H9 (cell line): ENCODE data around the gene CYP21A2. TPM values are rescaled to one million over a fixed set of nuclear protein-coding genes. Genes with fewer than 3 reads are reported as not detected.
"Not testable (repeated sequence)": the region's sequence is repeated elsewhere in the genome, so short reads cannot be mapped to it uniquely, and the experiment has no call there.

Experiments
- DNase-seq: peaks from one replicate; pipeline ENCODE4 v3.0.0-alpha.2; 2017
- H2AFZ ChIP-seq: one replicate; pipeline ENCODE4 v1.6.1; 2013; ENCODE audit warnings: mild to moderate bottlenecking, low read length, control low read depth, moderate library complexity
- H2AK5ac ChIP-seq: 2 replicates; pipeline ENCODE4 v1.6.1; 2013; ENCODE audit warnings: low read length, control low read depth, mixed read lengths; ENCODE audit not compliant: insufficient read length
- H2BK120ac ChIP-seq: one replicate; pipeline ENCODE4 v1.6.1; 2013; ENCODE audit warnings: low read depth, mild to moderate bottlenecking, low read length, control low read depth, inconsistent platforms; ENCODE audit not compliant: poor library complexity, severe bottlenecking
- H2BK12ac ChIP-seq: 2 replicates; pipeline ENCODE4 v1.6.1; 2013; ENCODE audit warnings: low read length, control low read depth, mixed read lengths, low read depth; ENCODE audit not compliant: insufficient read length
- H2BK15ac ChIP-seq: 2 replicates; pipeline ENCODE4 v1.6.1; 2013; ENCODE audit warnings: low read depth, low read length, control low read depth
- H2BK20ac ChIP-seq: one replicate; pipeline ENCODE4 v1.6.1; 2013; ENCODE audit warnings: low read depth, mild to moderate bottlenecking, low read length, control low read depth, inconsistent platforms; ENCODE audit not compliant: poor library complexity, severe bottlenecking
- H2BK5ac ChIP-seq: 2 replicates; pipeline ENCODE4 v1.6.1; 2013; ENCODE audit warnings: low read length, control low read depth, mixed read lengths; ENCODE audit not compliant: insufficient read length
- H3K14ac ChIP-seq: 2 replicates; pipeline ENCODE4 v1.6.1; 2013; ENCODE audit warnings: low read length, control low read depth; ENCODE audit not compliant: insufficient read depth
- H3K18ac ChIP-seq: 2 replicates; pipeline ENCODE4 v1.6.1; 2013; ENCODE audit warnings: low read depth, mild to moderate bottlenecking, mixed read lengths, low read length, control low read depth; ENCODE audit not compliant: insufficient read length
- H3K23ac ChIP-seq: 2 replicates; pipeline ENCODE4 v1.6.1; 2013; ENCODE audit warnings: low read length, control low read depth, mixed read lengths, low read depth; ENCODE audit not compliant: insufficient read length
- H3K23me2 ChIP-seq: 2 replicates; pipeline ENCODE4 v1.6.1; 2013; ENCODE audit warnings: low read depth, mild to moderate bottlenecking, mixed read lengths, low read length, control low read depth; ENCODE audit not compliant: insufficient read length, poor library complexity, severe bottlenecking
- H3K27ac ChIP-seq: 2 replicates; pipeline ENCODE4 v1.5.1; 2013; ENCODE audit warnings: low read length, control low read depth, mixed read lengths, low read depth; ENCODE audit not compliant: insufficient read length
- H3K27me3 ChIP-seq: 2 replicates; pipeline ENCODE4 v1.6.1; 2013; ENCODE audit warnings: low read length, control low read depth, inconsistent platforms; ENCODE audit not compliant: insufficient read depth
- H3K4ac ChIP-seq: 2 replicates; pipeline ENCODE4 v1.6.1; 2013; ENCODE audit warnings: low read depth, mild to moderate bottlenecking, control low read depth, inconsistent platforms, low read length, moderate library complexity
- H3K4me1 ChIP-seq: 2 replicates; pipeline ENCODE4 v1.6.1; 2013; ENCODE audit warnings: low read length, control low read depth, inconsistent platforms; ENCODE audit not compliant: insufficient read depth
- H3K4me2 ChIP-seq: 2 replicates; pipeline ENCODE4 v1.6.1; 2013; ENCODE audit warnings: low read length, control low read depth, mixed read lengths; ENCODE audit not compliant: insufficient read length, insufficient read depth
- H3K56ac ChIP-seq: 2 replicates; pipeline ENCODE4 v1.6.1; 2013; ENCODE audit warnings: low read depth, mild to moderate bottlenecking, mixed read lengths, low read length, control low read depth; ENCODE audit not compliant: insufficient read length
- H3K79me1 ChIP-seq: 2 replicates; pipeline ENCODE4 v1.6.1; 2013; ENCODE audit warnings: low read depth, mild to moderate bottlenecking, moderate library complexity, low read length, control low read depth, inconsistent platforms; ENCODE audit not compliant: insufficient read depth, poor library complexity, severe bottlenecking
- H3K79me2 ChIP-seq: 2 replicates; pipeline ENCODE4 v1.6.1; 2013; ENCODE audit warnings: low read length, control low read depth, inconsistent platforms; ENCODE audit not compliant: insufficient read depth
- H3K9ac ChIP-seq: 2 replicates; pipeline ENCODE4 v1.6.1; 2013; ENCODE audit warnings: low read length, control low read depth, mixed read lengths; ENCODE audit not compliant: insufficient read length; ENCODE audit errors: extremely low read depth
- H3K9me3 ChIP-seq: one replicate; pipeline ENCODE4 v1.6.1; 2013; ENCODE audit warnings: low read depth, low read length, inconsistent platforms; ENCODE audit not compliant: control insufficient read depth
- H3T11ph ChIP-seq: one replicate; pipeline ENCODE4 v1.6.1; 2013; ENCODE audit warnings: mild to moderate bottlenecking, low read length, control low read depth, inconsistent platforms
- H4K20me1 ChIP-seq: one replicate; pipeline ENCODE4 v1.6.1; 2013; ENCODE audit not compliant: control insufficient read depth, insufficient read length, insufficient read depth
- H4K5ac ChIP-seq: 2 replicates; pipeline ENCODE4 v1.6.1; 2013; ENCODE audit warnings: low read depth, mild to moderate bottlenecking, mixed read lengths, low read length, control low read depth; ENCODE audit not compliant: insufficient read length
- H4K8ac ChIP-seq: replicated peaks from 2 replicates; pipeline ENCODE4 v1.6.1; 2013; ENCODE audit warnings: low read length, control low read depth, mixed read lengths, low read depth; ENCODE audit not compliant: insufficient read length
- H4K91ac ChIP-seq: 2 replicates; pipeline ENCODE4 v1.6.1; 2013; ENCODE audit warnings: low read depth, mild to moderate bottlenecking, moderate library complexity, mixed read lengths, low read length, control low read depth; ENCODE audit not compliant: insufficient read length
- H3K27ac Mint-ChIP-seq, 3 experiments: 2 replicates in 2 of 3; 3 replicates in 1 of 3; pipeline ENCODE4 v1.8.0; 2020 to 2021; ENCODE audit warnings: mixed read lengths in 3 of 3, mild to moderate bottlenecking in 1 of 3, moderate library complexity in 1 of 3
- H3K27me3 Mint-ChIP-seq: 2 replicates; pipeline ENCODE4 v1.8.0; 2021; ENCODE audit warnings: low read depth, mild to moderate bottlenecking, moderate library complexity, mixed read lengths
- H3K36me3 Mint-ChIP-seq, 3 experiments: 2 replicates in 2 of 3; 3 replicates in 1 of 3; pipeline ENCODE4 v1.8.0; 2020 to 2021; ENCODE audit warnings: low read depth in 3 of 3, mixed read lengths in 3 of 3; ENCODE audit not compliant: insufficient read depth in 1 of 3
- H3K4me1 Mint-ChIP-seq, 2 experiments: 2 replicates each; pipeline ENCODE4 v1.8.0; 2020; ENCODE audit warnings: mixed read lengths in 2 of 2
- H3K4me3 Mint-ChIP-seq, 2 experiments: 2 replicates in 1 of 2; 3 replicates in 1 of 2; pipeline ENCODE4 v1.8.0; 2020 to 2021; ENCODE audit warnings: mild to moderate bottlenecking in 2 of 2, mixed read lengths in 2 of 2, moderate library complexity in 1 of 2
- H3K9me3 Mint-ChIP-seq, 2 experiments: 2 replicates in 1 of 2; 3 replicates in 1 of 2; pipeline ENCODE4 v1.8.0; 2020; ENCODE audit warnings: mild to moderate bottlenecking in 2 of 2, mixed read lengths in 2 of 2, moderate library complexity in 1 of 2
- WGBS: extraction: QIAGEN DNeasy Blood & Tissue Kit; methylation state at CpG from one replicate; pipeline ENCODE4 v1.1.7; 2013; ENCODE audit warnings: missing lambda C conversion rate, low lambda C conversion rate, mixed read lengths; ENCODE audit not compliant: insufficient read length; ENCODE audit errors: extremely low coverage; 5-methylcytosine and 5-hydroxymethylcytosine counted together
- total RNA-seq: library from RNA; stranded (reverse); gene quantifications from 2 replicates; pipeline ENCODE4 v1.2.1, GENCODE V29; 2021

CYP21A2 gene
- total RNA-seq, 1 experiment from 2014 or later = not detected

GRCh38 chr6:32002546-32003268, 35.5 kb upstream of the CYP21A2 start:
- not testable (repeated sequence) for H2AK5ac ChIP-seq, H3K79me1 ChIP-seq, H3K56ac ChIP-seq, H3K27me3 Mint-ChIP-seq, H3K18ac ChIP-seq, H3K27me3 ChIP-seq, H3K14ac ChIP-seq, H3K9ac ChIP-seq, H4K91ac ChIP-seq, H3K4me1 Mint-ChIP-seq, H3K9me3 ChIP-seq, H3K79me2 ChIP-seq, H4K8ac ChIP-seq, H2BK20ac ChIP-seq, H3K9me3 Mint-ChIP-seq, H3K27ac ChIP-seq, H3K27ac Mint-ChIP-seq, H3K4me3 Mint-ChIP-seq, H3K4me2 ChIP-seq, H3K4me1 ChIP-seq, H3K4ac ChIP-seq, H4K20me1 ChIP-seq, H3K23me2 ChIP-seq, H2BK15ac ChIP-seq, H4K5ac ChIP-seq, H3T11ph ChIP-seq, H2AFZ ChIP-seq, DNase-seq, H2BK5ac ChIP-seq, H2BK12ac ChIP-seq, H3K23ac ChIP-seq, H2BK120ac ChIP-seq, H3K36me3 Mint-ChIP-seq
- no CpG with 5 or more reads among the region's 15 CpGs for WGBS

- H4K8ac ChIP-seq, H3T11ph ChIP-seq, DNase-seq, H2AK5ac ChIP-seq, H2BK20ac ChIP-seq, H2BK15ac ChIP-seq, H3K4me3 Mint-ChIP-seq, H3K14ac ChIP-seq, H2BK5ac ChIP-seq, H3K18ac ChIP-seq, H3K79me2 ChIP-seq, H3K23me2 ChIP-seq, H4K20me1 ChIP-seq, H4K91ac ChIP-seq, H3K27ac Mint-ChIP-seq, H3K4ac ChIP-seq, H2BK120ac ChIP-seq, H3K9me3 Mint-ChIP-seq, H3K27me3 Mint-ChIP-seq, H3K27ac ChIP-seq, H3K4me1 Mint-ChIP-seq, H4K5ac ChIP-seq, H3K23ac ChIP-seq, H3K79me1 ChIP-seq, H3K9me3 ChIP-seq, H2BK12ac ChIP-seq, H3K27me3 ChIP-seq, H3K9ac ChIP-seq, H3K4me2 ChIP-seq, H3K56ac ChIP-seq, H3K36me3 Mint-ChIP-seq, H3K4me1 ChIP-seq, H2AFZ ChIP-seq: not testable (repeated sequence)
- no CpG with 5 or more reads among the region's 7 CpGs for WGBS
These were observed 34.9 kb upstream of the CYP21A2 start for GRCh38 chr6:32003301-32003700.
